Measurements from ENCODE around the gene TRIM66.

The TRIM66 gene

DNA sequence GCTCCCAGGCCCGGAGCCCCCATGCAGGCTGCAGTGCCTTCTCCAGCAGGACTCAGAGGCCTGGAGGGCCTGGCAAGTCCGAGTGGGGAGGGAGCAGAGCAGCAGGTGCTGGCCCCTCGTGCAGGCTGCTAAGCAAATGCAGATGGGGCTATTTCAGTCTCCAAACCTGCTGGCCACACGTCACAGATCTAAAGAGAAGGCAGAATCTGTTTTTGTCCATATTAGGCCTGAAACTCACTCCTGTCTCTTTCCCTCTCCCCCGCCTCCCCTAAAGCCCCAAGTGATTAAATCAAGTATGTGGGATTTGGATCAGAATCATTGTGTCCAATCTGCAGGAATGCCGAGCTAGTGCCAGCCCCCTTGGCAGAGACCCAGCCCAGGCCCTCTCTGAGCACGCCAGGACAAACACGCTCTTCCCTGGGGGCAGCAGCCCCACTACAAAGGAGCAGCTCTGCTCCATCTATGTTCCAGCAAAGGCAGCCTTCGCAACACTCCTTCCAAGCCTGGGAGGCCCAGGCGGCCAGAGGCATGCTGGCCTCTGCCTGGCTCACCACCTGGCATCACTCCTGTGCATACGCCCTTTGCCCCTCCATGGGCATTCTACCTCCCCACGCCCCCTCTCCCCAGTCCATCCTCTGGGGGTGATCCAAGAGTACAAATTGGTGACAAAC lies 26.7 kb upstream of the TRIM66 start:
- ATAC-seq (replicated peaks; ENCODE audit: extremely low read depth, poor library complexity, severe bottlenecking) (no peak), DNase-seq (ENCODE audit: low spot score in 2 of 2) (no peak)
- H3K27ac Mint-ChIP-seq (ENCODE audit: low read depth), result no peak overlapping the region
- H3K27me3 Mint-ChIP-seq, result peaks cover 22% of the 10 kb centered on the region
- no peaks in the 10 kb centered on the region for H3K9me3 Mint-ChIP-seq
- no peak overlapping the region for H3K4me3 Mint-ChIP-seq
- H3K36me3 Mint-ChIP-seq (ENCODE audit: insufficient read depth), result no peaks in the 10 kb centered on the region
- H3K4me1 Mint-ChIP-seq, result no peaks in the 10 kb centered on the region

DNA sequence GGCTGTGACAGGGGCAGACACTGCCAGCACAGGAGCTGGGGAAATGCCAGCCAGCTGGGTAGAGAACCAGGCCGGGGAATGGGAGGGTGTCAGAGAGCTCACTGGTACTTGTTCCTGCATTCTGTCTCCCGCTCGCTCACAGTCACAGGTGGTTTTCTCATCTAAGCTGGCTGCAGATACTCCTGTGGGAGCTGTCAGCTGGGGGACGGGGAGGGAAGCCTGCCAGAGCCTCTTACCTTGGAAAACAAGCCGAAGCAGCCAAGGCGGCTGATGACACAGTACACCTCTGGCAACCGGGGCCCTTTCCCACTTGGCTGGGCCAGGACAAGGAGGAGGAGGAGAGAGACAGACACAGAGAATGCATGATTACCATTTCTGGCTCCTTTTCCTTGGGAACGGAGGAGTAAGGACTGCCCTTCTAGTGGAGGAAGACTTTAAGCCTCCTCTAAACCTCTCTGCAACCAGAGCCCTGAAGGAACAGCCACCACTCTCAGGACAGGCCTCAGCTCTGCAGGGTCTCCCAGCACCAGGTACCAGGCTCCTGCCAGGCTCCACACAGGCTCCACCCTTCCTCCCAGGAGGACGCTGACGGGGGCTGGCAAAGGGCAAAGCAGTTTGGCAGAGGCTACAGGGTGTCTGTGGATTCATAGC lies 25.2 kb upstream of the TRIM66 start:
- no peak overlapping the region for H3K27ac Mint-ChIP-seq (ENCODE audit: low read depth)
- peaks cover 22% of the 10 kb centered on the region for H3K27me3 Mint-ChIP-seq
- DNase-seq (ENCODE audit: low spot score in 2 of 2), result no peak
- H3K4me3 Mint-ChIP-seq, result no peak overlapping the region
- ATAC-seq (replicated peaks; ENCODE audit: extremely low read depth, poor library complexity, severe bottlenecking), result no peak
- H3K4me1 Mint-ChIP-seq, result no peaks in the 10 kb centered on the region
- no peaks in the 10 kb centered on the region for H3K9me3 Mint-ChIP-seq
- no peaks in the 10 kb centered on the region for H3K36me3 Mint-ChIP-seq (ENCODE audit: insufficient read depth)

DNA sequence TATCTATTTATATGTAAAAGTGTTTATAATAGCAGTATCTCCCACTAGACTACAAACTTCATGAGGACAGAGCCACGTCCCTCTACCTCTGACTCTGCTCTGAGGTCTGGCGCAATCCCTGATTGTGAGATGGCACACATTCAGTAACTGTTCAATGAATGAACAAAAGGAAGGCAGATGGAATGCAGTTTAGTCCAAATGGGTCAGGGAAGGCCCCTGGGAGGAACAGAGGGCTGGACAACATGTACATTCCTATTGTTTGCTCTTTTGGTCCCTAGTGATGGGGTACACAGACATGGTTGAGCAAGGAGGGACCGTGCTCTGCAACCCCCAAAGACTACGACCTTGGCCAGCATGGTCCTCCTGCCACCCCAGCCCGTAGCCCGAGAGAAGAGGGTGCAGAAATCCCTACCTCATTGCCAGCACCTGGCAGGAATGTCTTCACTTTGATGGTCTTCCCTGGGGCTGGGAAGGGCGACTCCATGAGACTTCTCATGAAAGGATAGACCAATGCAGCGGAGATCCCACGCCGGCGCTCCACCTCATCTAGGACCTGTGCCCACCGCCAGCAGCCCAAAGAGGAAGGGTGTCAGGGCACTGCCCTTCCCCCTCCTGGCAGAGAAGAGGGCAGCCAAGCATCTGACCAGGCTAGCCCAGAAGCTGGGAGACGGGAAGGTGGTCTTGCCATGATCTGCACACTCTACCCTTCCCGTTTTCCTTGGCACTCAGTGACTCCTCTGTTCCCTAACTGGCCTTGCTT lies 24.4 kb upstream of the TRIM66 start:
- H3K27ac Mint-ChIP-seq (ENCODE audit: low read depth), result no peak overlapping the region
- no peak for DNase-seq (ENCODE audit: low spot score in 2 of 2)

GRCh38 chr11:8705146-8705545 lies 22.7 kb upstream of the TRIM66 start:
- ATAC-seq (replicated peaks; ENCODE audit: extremely low read depth, poor library complexity, severe bottlenecking) (no peak), DNase-seq (ENCODE audit: low spot score in 2 of 2) (no peak)
- Mint-ChIP-seq H3K9me3 (no peaks in the 10 kb centered on the region), H3K4me3 (no peak overlapping the region), H3K27ac (ENCODE audit: low read depth) (no peak overlapping the region), H3K27me3 (peaks cover 21% of the 10 kb centered on the region), H3K36me3 (ENCODE audit: insufficient read depth) (no peaks in the 10 kb centered on the region), H3K4me1 (no peaks in the 10 kb centered on the region)

More for the DNA sequence above, 24.4 kb upstream of the TRIM66 start:
- ATAC-seq (replicated peaks; ENCODE audit: extremely low read depth, poor library complexity, severe bottlenecking), result no peak
- Mint-ChIP-seq H3K27me3 (peaks cover 22% of the 10 kb centered on the region), H3K4me1 (no peaks in the 10 kb centered on the region), H3K4me3 (no peak overlapping the region), H3K36me3 (ENCODE audit: insufficient read depth) (no peaks in the 10 kb centered on the region), H3K9me3 (no peaks in the 10 kb centered on the region)

DNA sequence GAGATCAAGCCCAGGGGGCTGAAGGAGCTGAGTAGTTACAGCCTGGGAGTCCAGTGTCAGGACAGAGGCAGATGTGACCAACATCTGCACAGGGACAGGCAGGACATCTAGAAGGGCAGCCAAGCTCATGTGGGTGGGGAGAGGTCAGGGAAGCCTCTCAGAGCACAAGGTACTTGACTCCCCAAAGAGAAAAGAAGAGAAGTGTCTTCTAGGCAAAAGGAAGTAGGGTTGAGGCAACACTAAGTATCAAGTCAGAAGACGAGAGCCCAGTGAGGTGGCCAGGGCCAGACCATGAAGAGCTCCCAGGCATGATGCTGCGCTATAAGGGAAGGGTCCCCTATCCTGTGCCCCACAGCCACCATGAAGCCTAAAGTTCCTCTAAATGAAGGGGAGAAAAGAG lies 21.7 kb upstream of the TRIM66 start:
- H3K27ac Mint-ChIP-seq (ENCODE audit: low read depth), result no peak overlapping the region

DNA sequence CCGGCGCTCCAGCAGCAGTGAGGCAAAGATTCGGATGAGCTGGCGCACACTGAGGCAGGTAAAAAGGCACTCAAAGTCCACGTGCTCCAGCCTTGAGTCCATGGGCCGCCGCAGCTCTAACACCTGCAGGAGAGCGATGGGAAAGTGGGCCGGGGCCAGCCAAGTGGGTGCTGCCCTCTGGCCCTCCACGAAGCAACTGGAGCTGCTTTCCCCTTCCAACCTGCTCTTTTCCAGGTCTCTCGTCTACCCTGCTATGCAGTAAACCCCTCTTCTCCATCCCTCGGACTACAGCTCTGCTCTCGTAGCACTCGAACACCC lies 20.1 kb upstream of the TRIM66 start:
- no peak for DNase-seq (ENCODE audit: low spot score in 2 of 2)
- no peak overlapping the region for H3K4me3 Mint-ChIP-seq
- no peak overlapping the region for H3K27ac Mint-ChIP-seq (ENCODE audit: low read depth)
- H3K36me3 Mint-ChIP-seq (ENCODE audit: insufficient read depth), result no peaks in the 10 kb centered on the region
- no peaks in the 10 kb centered on the region for H3K9me3 Mint-ChIP-seq
- no peak for ATAC-seq (replicated peaks; ENCODE audit: extremely low read depth, poor library complexity, severe bottlenecking)
- no peaks in the 10 kb centered on the region for H3K4me1 Mint-ChIP-seq
- H3K27me3 Mint-ChIP-seq, result peaks cover 11% of the 10 kb centered on the region

More for the DNA sequence above, 21.7 kb upstream of the TRIM66 start:
- ATAC-seq (replicated peaks; ENCODE audit: extremely low read depth, poor library complexity, severe bottlenecking) (no peak), DNase-seq (ENCODE audit: low spot score in 2 of 2) (no peak)
- H3K27me3 Mint-ChIP-seq, result peaks cover 11% of the 10 kb centered on the region
- no peaks in the 10 kb centered on the region for H3K36me3 Mint-ChIP-seq (ENCODE audit: insufficient read depth)
- H3K4me3 Mint-ChIP-seq, result no peak overlapping the region
- no peaks in the 10 kb centered on the region for H3K4me1 Mint-ChIP-seq
- H3K9me3 Mint-ChIP-seq, result no peaks in the 10 kb centered on the region

DNA sequence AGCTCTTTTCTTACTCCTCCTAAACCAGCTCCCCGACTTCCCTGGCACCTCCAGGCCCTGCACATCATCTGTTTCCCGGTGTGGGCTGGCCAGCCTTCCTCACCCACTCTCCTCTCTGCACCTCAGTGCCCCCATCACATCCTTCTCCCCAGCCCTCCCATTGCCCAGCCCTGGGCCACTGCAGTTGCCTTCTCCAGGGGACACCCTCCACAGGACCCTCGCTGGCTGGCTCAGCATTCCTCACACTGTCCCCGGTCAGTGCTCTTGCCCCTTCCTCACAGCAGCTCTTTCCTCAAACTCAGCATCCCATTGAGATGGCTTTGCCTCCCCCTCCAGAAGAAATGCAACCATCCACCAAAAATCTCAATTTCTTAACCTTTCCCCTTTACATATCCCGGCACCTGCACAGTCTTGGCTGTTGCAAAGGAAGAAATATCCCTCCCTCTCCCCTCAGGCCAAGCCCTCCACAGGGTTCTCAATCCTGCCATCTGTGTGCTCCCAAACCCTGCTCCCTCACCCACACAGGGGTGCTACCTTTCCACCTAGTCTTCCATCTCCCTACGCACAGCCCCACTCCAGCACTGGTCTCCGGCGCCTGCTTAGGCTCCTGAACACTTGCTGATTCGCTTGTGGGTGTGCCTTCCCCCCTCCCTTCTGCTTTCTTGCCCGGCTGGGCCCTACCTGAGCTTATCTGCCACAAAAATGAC lies 19.6 kb upstream of the TRIM66 start:
- DNase-seq (ENCODE audit: low spot score in 2 of 2) (no peak), ATAC-seq (replicated peaks; ENCODE audit: extremely low read depth, poor library complexity, severe bottlenecking) (no peak)
- H3K27me3 Mint-ChIP-seq, result peaks cover 11% of the 10 kb centered on the region
- H3K9me3 Mint-ChIP-seq, result no peaks in the 10 kb centered on the region
- no peaks in the 10 kb centered on the region for H3K4me1 Mint-ChIP-seq
- no peak overlapping the region for H3K4me3 Mint-ChIP-seq
- no peak overlapping the region for H3K27ac Mint-ChIP-seq (ENCODE audit: low read depth)
- no peaks in the 10 kb centered on the region for H3K36me3 Mint-ChIP-seq (ENCODE audit: insufficient read depth)

DNA sequence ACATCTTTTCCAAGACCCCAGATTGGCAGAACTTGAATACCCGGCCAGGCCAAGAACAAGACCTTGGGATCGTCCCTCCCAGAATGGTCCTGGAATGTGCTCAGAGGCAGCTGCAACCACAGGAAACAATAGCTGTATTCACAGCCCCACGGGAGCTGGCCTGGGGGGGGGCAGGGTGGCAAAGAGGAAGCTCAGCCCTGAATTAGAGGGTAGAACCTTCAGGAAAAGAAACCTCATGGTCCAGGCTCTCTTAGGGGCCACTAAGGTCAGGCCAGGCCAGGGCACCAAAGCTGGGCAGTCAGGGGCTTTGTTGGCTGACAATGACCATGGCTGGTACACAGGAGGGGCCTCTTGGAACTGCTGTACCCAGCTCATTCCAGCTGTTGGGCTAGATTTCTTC lies 17.4 kb upstream of the TRIM66 start:
- Mint-ChIP-seq H3K4me3 (no peak overlapping the region), H3K36me3 (ENCODE audit: insufficient read depth) (no peaks in the 10 kb centered on the region), H3K9me3 (no peaks in the 10 kb centered on the region), H3K4me1 (peaks cover 4% of the 10 kb centered on the region), H3K27me3 (no peaks in the 10 kb centered on the region), H3K27ac (ENCODE audit: low read depth) (no peak overlapping the region)
- ATAC-seq (replicated peaks; ENCODE audit: extremely low read depth, poor library complexity, severe bottlenecking) (no peak), DNase-seq (ENCODE audit: low spot score in 2 of 2) (no peak)

DNA sequence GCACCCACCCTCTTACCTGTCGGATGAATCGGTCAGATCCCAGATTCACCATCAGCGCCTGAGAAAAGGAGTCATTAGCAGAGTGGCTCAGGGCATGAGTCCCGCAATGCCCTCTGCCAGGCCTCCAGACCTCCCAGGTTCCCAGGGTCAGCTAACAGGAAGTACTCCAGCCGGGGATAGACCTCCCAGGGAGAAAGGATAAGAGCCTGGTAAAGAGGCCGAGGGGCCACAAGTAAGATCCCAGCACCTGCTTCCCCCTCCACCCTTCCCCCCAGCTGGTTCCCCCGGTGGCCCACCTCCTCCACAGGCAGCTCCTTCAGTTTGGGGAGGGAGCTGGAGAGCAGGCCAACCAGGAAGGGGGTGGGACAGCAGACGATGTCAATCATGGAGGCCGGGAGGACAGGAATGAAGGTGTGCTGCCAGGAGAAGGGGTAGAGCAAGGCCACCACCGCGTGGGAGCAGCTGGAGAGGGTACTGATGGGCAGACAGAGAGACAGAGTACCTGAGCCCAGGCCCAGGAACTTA lies 16.5 kb upstream of the TRIM66 start:
- peak; percentile 24 for ATAC-seq (replicated peaks; ENCODE audit: extremely low read depth, poor library complexity, severe bottlenecking)
- no peak for DNase-seq (ENCODE audit: low spot score in 2 of 2)
- Mint-ChIP-seq H3K9me3 (no peaks in the 10 kb centered on the region), H3K4me1 (peaks cover 4% of the 10 kb centered on the region), H3K27ac (ENCODE audit: low read depth) (no peak overlapping the region), H3K36me3 (ENCODE audit: insufficient read depth) (peaks cover 1% of the 10 kb centered on the region), H3K27me3 (no peaks in the 10 kb centered on the region), H3K4me3 (no peak overlapping the region)

DNA sequence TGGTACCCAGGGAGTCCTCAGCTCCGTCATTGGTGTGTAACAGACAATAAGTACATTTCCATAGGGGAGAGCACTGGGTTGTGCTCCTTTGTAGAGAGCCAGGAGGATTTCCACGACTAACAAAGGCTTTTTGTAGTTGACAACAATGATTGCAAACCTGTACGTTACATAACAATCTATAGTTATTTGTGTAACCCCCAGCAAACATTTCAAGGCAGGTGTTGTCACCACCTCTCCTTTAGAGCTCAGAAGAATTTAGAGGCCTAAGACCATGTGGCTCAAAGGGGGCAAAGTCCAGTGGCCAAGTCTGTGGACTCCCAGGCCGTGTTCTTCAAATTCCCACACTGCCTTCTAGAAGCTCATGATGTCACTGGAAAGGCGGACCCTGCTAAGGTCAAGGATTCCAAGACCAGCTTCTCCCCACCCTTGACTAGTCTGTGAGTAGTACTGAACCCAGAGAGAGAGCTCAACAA lies 15.9 kb upstream of the TRIM66 start:
- DNase-seq (ENCODE audit: low spot score in 2 of 2), result no peak
- peaks cover 4% of the 10 kb centered on the region for H3K4me1 Mint-ChIP-seq
- no peak for ATAC-seq (replicated peaks; ENCODE audit: extremely low read depth, poor library complexity, severe bottlenecking)
- peaks cover 1% of the 10 kb centered on the region for H3K36me3 Mint-ChIP-seq (ENCODE audit: insufficient read depth)
- no peaks in the 10 kb centered on the region for H3K9me3 Mint-ChIP-seq
- no peaks in the 10 kb centered on the region for H3K27me3 Mint-ChIP-seq
- no peak overlapping the region for H3K4me3 Mint-ChIP-seq
- no peak overlapping the region for H3K27ac Mint-ChIP-seq (ENCODE audit: low read depth)

- no peak for ATAC-seq (replicated peaks; ENCODE audit: extremely low read depth, poor library complexity, severe bottlenecking)
- no peak for DNase-seq (ENCODE audit: low spot score in 2 of 2)
- H3K36me3 Mint-ChIP-seq (ENCODE audit: insufficient read depth), result peaks cover 3% of the 10 kb centered on the region
- no peak overlapping the region for H3K4me3 Mint-ChIP-seq
- H3K27ac Mint-ChIP-seq (ENCODE audit: low read depth), result no peak overlapping the region
- peaks cover 4% of the 10 kb centered on the region for H3K4me1 Mint-ChIP-seq
- no peaks in the 10 kb centered on the region for H3K27me3 Mint-ChIP-seq
- H3K9me3 Mint-ChIP-seq, result no peaks in the 10 kb centered on the region
These were observed 14.6 kb upstream of the TRIM66 start for GRCh38 chr11:8697054-8697453.

DNA sequence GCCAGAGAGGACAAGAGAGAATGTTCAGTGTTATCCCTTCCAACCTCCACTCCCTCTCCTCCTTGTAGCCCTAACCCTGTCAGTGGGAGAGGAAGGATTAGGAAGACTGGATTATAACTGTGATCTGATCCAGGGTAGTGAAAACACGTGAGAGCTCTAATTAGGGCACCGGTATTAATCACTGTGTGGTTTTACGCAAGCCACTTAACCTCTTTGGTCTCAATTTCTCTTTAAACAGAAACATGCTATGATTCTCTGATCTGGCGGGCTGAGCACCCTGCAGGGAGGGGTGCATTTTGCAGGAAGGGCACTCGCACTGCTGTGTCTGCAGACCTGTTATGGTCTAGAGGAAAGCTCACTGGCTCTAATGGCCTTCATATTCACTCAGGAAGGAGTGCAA lies 11.7 kb upstream of the TRIM66 start:
- no peak overlapping the region for H3K4me3 Mint-ChIP-seq
- no peak for ATAC-seq (replicated peaks; ENCODE audit: extremely low read depth, poor library complexity, severe bottlenecking)
- no peak overlapping the region for H3K27ac Mint-ChIP-seq (ENCODE audit: low read depth)
- no peaks in the 10 kb centered on the region for H3K9me3 Mint-ChIP-seq
- peaks cover 6% of the 10 kb centered on the region for H3K36me3 Mint-ChIP-seq (ENCODE audit: insufficient read depth)
- peaks cover 15% of the 10 kb centered on the region for H3K4me1 Mint-ChIP-seq
- DNase-seq (ENCODE audit: low spot score in 2 of 2), result no peak
- H3K27me3 Mint-ChIP-seq, result no peaks in the 10 kb centered on the region
